Sigmoid colon (tissue), 7 donors: ENCODE data around the gene SND1. TPM values are rescaled to one million over a fixed set of nuclear protein-coding genes. Genes with fewer than 3 reads are reported as not detected.

ENCODE experiments used
- DNase-seq: peaks from one replicate; pipeline ENCODE4 v3.0.0-alpha.2; 2019
- H3K27ac ChIP-seq, 4 donors: fragments of 200-600 bp; sonication (generic); one replicate each; pipeline ENCODE4 v1.5.1; 2016 to 2019; ENCODE audit warnings: mild to moderate bottlenecking in 1 of 4
- H3K27me3 ChIP-seq, 3 donors: fragments of 200-600 bp; sonication (generic); one replicate each; pipeline ENCODE4 v1.5.1; 2019; ENCODE audit warnings: mild to moderate bottlenecking in 1 of 3
- H3K36me3 ChIP-seq, 4 donors: fragments of 200-600 bp; sonication (generic); one replicate each; pipeline ENCODE4 v1.5.1; 2016 to 2019
- H3K4me1 ChIP-seq, 4 donors: fragments of 200-600 bp; sonication (generic); one replicate each; pipeline ENCODE4 v1.5.1; 2017 to 2019
- H3K4me3 ChIP-seq, 4 donors: fragments of 200-600 bp; sonication (generic); one replicate each; pipeline ENCODE4 v1.5.1; 2017 to 2019; ENCODE audit warnings: mild to moderate bottlenecking in 2 of 4, moderate library complexity in 1 of 4
- H3K9me3 ChIP-seq, 4 donors: fragments of 200-600 bp in 3 of 4; sonication (generic) in 3 of 4; one replicate each; pipeline versions ENCODE4 v1.5.1 to v1.6.1; 2013 to 2019
- CTCF ChIP-seq, 4 experiments: fragments of 450-650 bp in 3 of 4; fragments of 200-600 bp in 1 of 4; IDR thresholded peaks; one replicate each; pipeline ENCODE4 v1.5.1; 2016 to 2019; ENCODE audit warnings: antibody characterized with exemption in 4 of 4, mild to moderate bottlenecking in 3 of 4, moderate library complexity in 2 of 4
- EP300 ChIP-seq, 4 donors: sonication (generic); formaldehyde crosslinking; IDR thresholded peaks; one replicate each; pipeline ENCODE4 v1.6.1; 2017; ENCODE audit warnings: antibody characterized with exemption in 4 of 4
- POLR2A ChIP-seq, 2 donors: fragments of 450-650 bp; IDR thresholded peaks; one replicate each; pipeline ENCODE4 v1.6.1; 2016; ENCODE audit warnings: antibody characterized with exemption in 2 of 2, mild to moderate bottlenecking in 2 of 2, moderate library complexity in 2 of 2
- POLR2AphosphoS5 ChIP-seq, 4 donors: sonication (generic); formaldehyde crosslinking; IDR thresholded peaks; one replicate each; pipeline ENCODE4 v1.6.1; 2017; ENCODE audit warnings: antibody characterized with exemption in 4 of 4
- WGBS, 2 donors: extraction: QIAGEN DNeasy Blood & Tissue Kit; methylation state at CpG; one replicate each; pipeline ENCODE4 v1.1.7; 2013; 5-methylcytosine and 5-hydroxymethylcytosine counted together
- intact Hi-C: fragments of 100-400 bp; cut with DNase I; formaldehyde crosslinking; loops from one replicate; pipeline ENCODE4 v1.15.1; 2023
- polyA plus RNA-seq, 3 donors: library from polyadenylated mRNA; stranded (reverse); fragments of 200-250 nt; gene quantifications; one replicate each; pipeline ENCODE4 v1.2.3, GENCODE V29; 2013
- total RNA-seq, 4 donors: library from RNA; depleted of rRNA; stranded (reverse); fragments of >200 nt; gene quantifications; one replicate each; pipeline ENCODE4 v1.1.0, GENCODE V29; 2016
- donor health status: healthy with polysubstance abuse.
- donor health status: Bipolar disorder and iron deficiency.
- donor health status: healthy.

SND1 gene
- total and polyA plus RNA-seq, 7 donors: 30.6 to 93.4 (median 71.3) TPM

GRCh38 chr7:128024151-128024550 lies 372.2 kb downstream of the SND1 start:
- no peak for TF ChIP-seq EP300 (IDR thresholded peaks at IDR 0.05)
- no peak for TF ChIP-seq POLR2AphosphoS5 (IDR thresholded peaks at IDR 0.05)
- TF ChIP-seq CTCF (IDR thresholded peaks at IDR 0.05): no peak
- TF ChIP-seq POLR2A (IDR thresholded peaks at IDR 0.05): no peak
- Histone ChIP-seq H3K4me3 (no peak overlapping the region), H3K36me3 (no peaks in the 10 kb centered on the region), H3K27ac (no peak overlapping the region), H3K9me3 (no peaks in the 10 kb centered on the region), H3K4me1 (peaks cover 0 to 3% (median 0%) of the 10 kb centered on the region in 4 donors), H3K27me3 (no peaks in the 10 kb centered on the region)
- DNase-seq: no peak
- 95 to 98% methylated on average over 3 of the region's 3 CpGs for WGBS, 2 donors
- intact Hi-C loops: no loop called here

- no peaks in the 10 kb centered on the region for H3K9me3 ChIP-seq
- no peak for DNase-seq
- 86 to 92% methylated on average over 6 of the region's 6 CpGs for WGBS, 2 donors
- peaks cover 0 to 5% (median 2%) of the 10 kb centered on the region in 4 donors for H3K4me1 ChIP-seq
- intact Hi-C loops: no loop called here
- TF ChIP-seq CTCF (IDR thresholded peaks at IDR 0.05) (no peak), POLR2AphosphoS5 (IDR thresholded peaks at IDR 0.05) (no peak), POLR2A (IDR thresholded peaks at IDR 0.05) (no peak), EP300 (IDR thresholded peaks at IDR 0.05) (no peak)
- no peaks in the 10 kb centered on the region for H3K36me3 ChIP-seq
- no peaks in the 10 kb centered on the region for H3K27me3 ChIP-seq
- H3K27ac ChIP-seq: no peak overlapping the region
- H3K4me3 ChIP-seq: no peak overlapping the region
These were observed 373.4 kb downstream of the SND1 start for GRCh38 chr7:128025380-128025779.

GRCh38 chr7:128025819-128026218 lies 373.8 kb downstream of the SND1 start:
- Histone ChIP-seq H3K27ac (no peak overlapping the region), H3K27me3 (no peaks in the 10 kb centered on the region), H3K4me3 (no peak overlapping the region), H3K4me1 (peaks cover 0 to 9% (median 7%) of the 10 kb centered on the region in 4 donors), H3K9me3 (no peaks in the 10 kb centered on the region), H3K36me3 (no peaks in the 10 kb centered on the region)
- WGBS, 2 donors: 79 to 86% methylated on average over 2 of the region's 2 CpGs
- intact Hi-C loops: no loop called here
- TF ChIP-seq EP300 (IDR thresholded peaks at IDR 0.05): no peak
- TF ChIP-seq POLR2AphosphoS5 (IDR thresholded peaks at IDR 0.05): no peak
- TF ChIP-seq POLR2A (IDR thresholded peaks at IDR 0.05): no peak
- TF ChIP-seq CTCF (IDR thresholded peaks at IDR 0.05): no peak
- no peak for DNase-seq

GRCh38 chr7:128026551-128026950 lies 374.6 kb downstream of the SND1 start:
- H3K4me3 ChIP-seq: no peak overlapping the region
- WGBS, 2 donors: 48 to 78% methylated on average over 2 of the region's 2 CpGs
- H3K27me3 ChIP-seq: no peaks in the 10 kb centered on the region
- intact Hi-C loops: no loop called here
- H3K36me3 ChIP-seq: no peaks in the 10 kb centered on the region
- no peak for TF ChIP-seq POLR2AphosphoS5 (IDR thresholded peaks at IDR 0.05)
- TF ChIP-seq CTCF (IDR thresholded peaks at IDR 0.05): no peak
- no peak for TF ChIP-seq EP300 (IDR thresholded peaks at IDR 0.05)
- no peak for TF ChIP-seq POLR2A (IDR thresholded peaks at IDR 0.05)
- H3K9me3 ChIP-seq: no peaks in the 10 kb centered on the region
- no peak overlapping the region for H3K27ac ChIP-seq
- DNase-seq: no peak
- peaks cover 0 to 14% (median 9%) of the 10 kb centered on the region in 4 donors for H3K4me1 ChIP-seq

GRCh38 chr7:128027485-128027980 lies 375.5 kb downstream of the SND1 start:
- no peak overlapping the region for H3K27ac ChIP-seq
- H3K36me3 ChIP-seq: no peaks in the 10 kb centered on the region
- TF ChIP-seq CTCF (IDR thresholded peaks at IDR 0.05) (no peak), POLR2A (IDR thresholded peaks at IDR 0.05) (no peak), POLR2AphosphoS5 (IDR thresholded peaks at IDR 0.05) (no peak), EP300 (IDR thresholded peaks at IDR 0.05) (no peak)
- H3K4me1 ChIP-seq: peaks cover 1 to 22% (median 12%) of the 10 kb centered on the region in 4 donors
- no peak overlapping the region for H3K4me3 ChIP-seq
- intact Hi-C loops: no loop called here
- DNase-seq: no peak
- no peaks in the 10 kb centered on the region for H3K9me3 ChIP-seq
- 23 to 68% methylated on average over 4 of the region's 4 CpGs for WGBS, 2 donors
- H3K27me3 ChIP-seq: no peaks in the 10 kb centered on the region
